GM13977 (cell line): ENCODE results near the gene FKBP2.

Experiments
- DNase-seq: peaks from one replicate; pipeline ENCODE4 v3.0.0; 2012; ENCODE audit warnings: low spot score
- in situ Hi-C: fragments of 300-500 bp; cut with MboI; formaldehyde crosslinking; loops from one replicate; pipeline ENCODE4 v1.12.0; 2022; ENCODE audit warnings: low sequenced_read_pairs, low pct_unique_long_range_greater_than_20kb, mixed read lengths, inconsistent platforms; ENCODE audit not compliant: unreplicated experiment
- TF ChIP-seq, protein P1 (sequence below): IDR thresholded peaks from 2 replicates; pipeline ENCODE4 v1.5.1; 2012; ENCODE audit warnings: mild to moderate bottlenecking, control low read depth; ENCODE audit not compliant: insufficient read depth; ENCODE audit errors: extremely low read depth, missing control alignments

The FKBP2 gene

DNA sequence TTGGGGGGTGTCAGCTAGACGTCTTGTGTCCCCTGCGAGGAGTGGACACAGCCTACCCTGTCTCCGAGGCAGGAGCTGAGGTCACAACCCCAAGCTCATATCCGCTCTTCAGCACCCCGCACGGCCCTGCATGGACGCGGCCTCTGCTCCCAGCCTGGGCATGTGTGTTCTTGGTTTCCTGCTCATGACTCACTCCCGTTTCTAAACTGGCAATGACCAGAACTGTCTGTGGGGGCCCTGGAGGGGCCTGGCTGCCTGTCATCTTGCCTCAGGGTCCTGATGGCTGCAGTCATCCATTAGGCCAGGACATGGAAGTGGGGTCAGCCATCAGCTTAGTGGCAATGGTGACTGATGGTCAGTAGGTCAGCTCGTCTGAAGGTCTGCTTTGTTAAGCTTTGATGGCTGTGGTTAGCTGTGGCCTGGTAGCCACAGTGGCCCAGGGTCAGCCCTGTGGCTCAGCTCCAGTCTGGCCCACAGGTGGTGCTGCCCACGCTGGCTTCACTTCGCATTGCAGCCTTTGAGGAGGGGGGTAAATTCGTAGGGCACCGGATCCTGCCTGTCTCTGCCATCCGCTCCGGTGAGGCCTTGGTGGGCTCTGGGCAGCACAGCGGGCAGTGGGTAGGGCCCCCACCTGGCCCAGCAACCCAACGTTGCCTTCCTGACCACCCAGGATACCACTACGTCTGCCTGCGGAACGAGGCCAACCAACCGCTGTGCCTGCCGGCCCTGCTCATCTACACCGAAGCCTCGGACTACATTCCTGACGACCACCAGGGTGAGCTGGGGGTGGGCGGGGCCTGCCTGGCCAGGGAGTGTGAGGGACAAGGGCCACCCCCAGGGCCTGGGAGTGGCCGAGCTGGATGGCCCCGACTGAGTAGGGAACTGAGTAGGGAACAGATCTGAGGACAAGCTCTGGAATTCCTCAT, 22.4 kb downstream of the FKBP2 start:
- in situ Hi-C loops, result no loop called here
- TF ChIP-seq, protein P1, sequence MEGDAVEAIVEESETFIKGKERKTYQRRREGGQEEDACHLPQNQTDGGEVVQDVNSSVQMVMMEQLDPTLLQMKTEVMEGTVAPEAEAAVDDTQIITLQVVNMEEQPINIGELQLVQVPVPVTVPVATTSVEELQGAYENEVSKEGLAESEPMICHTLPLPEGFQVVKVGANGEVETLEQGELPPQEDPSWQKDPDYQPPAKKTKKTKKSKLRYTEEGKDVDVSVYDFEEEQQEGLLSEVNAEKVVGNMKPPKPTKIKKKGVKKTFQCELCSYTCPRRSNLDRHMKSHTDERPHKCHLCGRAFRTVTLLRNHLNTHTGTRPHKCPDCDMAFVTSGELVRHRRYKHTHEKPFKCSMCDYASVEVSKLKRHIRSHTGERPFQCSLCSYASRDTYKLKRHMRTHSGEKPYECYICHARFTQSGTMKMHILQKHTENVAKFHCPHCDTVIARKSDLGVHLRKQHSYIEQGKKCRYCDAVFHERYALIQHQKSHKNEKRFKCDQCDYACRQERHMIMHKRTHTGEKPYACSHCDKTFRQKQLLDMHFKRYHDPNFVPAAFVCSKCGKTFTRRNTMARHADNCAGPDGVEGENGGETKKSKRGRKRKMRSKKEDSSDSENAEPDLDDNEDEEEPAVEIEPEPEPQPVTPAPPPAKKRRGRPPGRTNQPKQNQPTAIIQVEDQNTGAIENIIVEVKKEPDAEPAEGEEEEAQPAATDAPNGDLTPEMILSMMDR, result no peak
- DNase-seq, result no peak

DNA sequence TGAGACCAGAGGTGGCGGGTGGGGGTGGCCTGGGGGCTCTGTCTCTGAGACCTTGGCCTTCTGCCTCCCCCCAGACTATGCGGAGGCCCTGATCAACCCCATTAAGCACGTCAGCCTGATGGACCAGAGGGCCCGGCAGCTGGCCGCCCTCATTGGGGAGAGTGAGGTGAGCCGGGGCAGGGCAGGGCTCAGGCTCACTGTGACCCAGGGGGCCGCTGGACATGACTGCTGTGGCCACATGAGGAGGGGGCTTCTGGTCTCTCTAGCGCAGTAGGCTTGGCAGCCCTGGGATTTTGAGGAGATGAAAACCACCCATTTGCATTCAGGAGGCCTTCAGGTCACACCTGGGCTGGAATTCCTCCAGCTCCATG, 23.0 kb downstream of the FKBP2 start:
- TF ChIP-seq, protein P1, result no peak
- DNase-seq, result no peak
- in situ Hi-C loops, result no loop called here

DNA sequence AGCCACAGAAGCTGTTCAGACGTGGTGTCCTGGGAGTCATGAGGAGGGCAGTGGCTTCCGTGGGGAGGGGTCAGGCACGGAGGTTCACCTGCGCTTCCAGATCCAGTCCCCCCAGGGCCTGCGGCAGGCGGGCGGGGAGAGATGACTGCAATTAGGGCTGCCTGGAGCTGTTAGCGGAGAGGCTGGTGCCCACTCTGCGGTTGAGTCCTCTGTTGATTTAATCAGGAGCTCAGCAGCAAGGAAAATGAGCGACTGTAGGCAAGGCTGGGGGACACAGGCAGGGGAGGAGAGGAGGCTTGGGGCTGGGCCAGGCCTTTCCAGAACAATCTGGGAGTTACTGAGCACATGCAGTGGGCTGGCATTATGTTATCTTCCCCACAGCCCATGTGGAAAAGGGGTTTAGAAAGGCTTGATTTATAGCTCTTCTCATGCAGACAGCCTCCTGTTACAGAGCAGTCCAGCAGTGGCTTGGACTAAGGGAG, 23.5 kb downstream of the FKBP2 start:
- in situ Hi-C loops, result no loop called here
- no peak for DNase-seq
- TF ChIP-seq, protein P1, result no peak

DNA sequence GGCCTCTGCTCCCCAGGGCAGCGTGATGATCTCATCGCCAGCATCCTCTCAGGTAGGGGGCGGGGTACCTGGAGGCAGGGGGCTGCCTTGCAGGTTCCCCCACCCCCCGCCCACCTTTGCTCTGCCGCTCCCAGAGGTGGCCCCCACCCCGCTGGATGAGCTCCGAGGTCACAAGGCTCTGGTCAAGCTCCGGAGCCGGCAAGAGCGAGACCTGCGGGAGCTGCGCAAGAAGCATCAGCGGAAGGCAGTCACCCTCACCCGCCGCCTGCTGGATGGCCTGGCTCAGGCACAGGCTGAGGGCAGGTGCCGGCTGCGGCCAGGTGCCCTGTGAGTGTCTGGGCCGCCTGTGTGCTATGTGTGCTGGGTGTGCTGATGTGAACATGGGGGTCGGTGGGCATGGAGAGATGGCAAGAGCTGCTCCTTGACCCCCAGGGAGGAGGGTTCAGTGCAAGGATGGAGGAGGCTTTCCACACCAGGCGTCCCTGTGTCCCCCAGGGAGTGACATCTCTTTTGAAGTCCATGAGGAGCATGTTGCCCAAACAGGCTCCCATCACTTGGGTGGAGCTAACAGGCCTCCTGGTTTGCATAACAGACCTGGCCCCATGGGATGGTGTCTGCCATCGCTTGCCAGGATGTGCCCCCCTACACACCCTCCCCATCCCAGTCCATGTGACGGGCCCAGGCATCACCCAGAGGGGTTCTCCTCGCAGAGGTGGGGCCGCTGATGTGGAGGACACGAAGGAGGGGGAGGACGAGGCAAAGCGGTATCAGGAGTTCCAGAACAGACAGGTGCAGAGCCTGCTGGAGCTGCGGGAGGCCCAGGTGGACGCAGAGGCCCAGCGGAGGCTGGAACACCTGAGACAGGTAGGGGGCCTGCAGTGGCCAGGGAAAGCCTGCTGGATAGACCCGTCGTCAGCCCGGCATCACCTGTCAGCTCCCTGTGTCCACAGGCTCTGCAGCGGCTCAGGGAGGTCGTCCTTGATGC, 24.6 kb downstream of the FKBP2 start:
- TF ChIP-seq, protein P1, result no peak
- DNase-seq, result no peak

DNA sequence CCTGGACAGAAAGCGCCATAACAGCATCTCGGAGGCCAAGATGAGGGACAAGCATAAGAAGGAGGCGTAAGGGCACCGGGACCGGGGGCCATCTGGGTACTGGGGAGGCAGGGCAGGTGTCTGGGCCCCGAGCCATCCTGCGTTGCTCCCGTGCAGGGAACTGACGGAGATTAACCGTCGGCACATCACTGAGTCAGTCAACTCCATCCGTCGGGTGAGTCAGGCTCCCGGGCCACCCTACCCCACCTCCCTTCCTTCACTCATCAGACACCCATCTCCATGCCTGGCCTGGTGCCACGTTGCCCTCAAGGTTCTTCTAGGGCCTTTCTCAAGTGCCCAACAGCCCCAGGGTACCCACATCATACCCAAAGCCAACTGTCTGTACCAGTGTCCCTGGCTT, 25.4 kb downstream of the FKBP2 start:
- DNase-seq, result no peak
- in situ Hi-C loops, result no loop called here
- TF ChIP-seq, protein P1, result no peak

More for the DNA sequence above, 24.6 kb downstream of the FKBP2 start:
- in situ Hi-C loops, result no loop called here

DNA sequence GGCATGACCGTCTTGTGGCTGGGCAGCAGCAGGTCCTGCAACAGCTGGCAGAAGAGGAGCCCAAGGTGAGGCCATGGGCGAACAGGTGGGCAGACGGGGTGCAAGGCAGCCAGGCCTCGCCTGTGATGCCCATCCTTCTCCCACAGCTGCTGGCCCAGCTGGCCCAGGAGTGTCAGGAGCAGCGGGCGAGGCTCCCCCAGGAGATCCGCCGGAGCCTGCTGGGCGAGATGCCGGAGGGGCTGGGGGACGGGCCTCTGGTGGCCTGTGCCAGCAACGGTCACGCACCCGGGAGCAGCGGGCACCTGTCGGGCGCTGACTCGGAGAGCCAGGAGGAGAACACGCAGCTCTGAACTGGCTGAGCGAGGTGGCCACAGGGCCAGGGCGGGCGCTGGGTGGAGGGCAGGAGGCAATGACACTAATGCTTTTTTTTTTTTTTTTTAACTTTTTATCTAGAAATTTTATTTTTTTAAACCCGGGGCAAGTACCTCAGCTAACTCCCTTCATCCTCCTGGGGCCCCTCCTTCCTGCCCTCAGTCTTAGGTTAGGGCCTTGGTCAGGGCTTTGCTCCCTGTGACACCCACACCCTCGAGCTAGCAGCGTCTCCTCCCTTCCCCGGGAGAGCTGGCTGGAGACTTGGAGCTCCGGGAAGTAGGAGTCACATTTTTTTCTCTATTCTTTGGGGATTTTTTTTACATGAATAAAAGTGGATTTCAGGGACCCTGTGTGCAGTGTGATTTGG, 26.5 kb downstream of the FKBP2 start:
- DNase-seq, result no peak
- TF ChIP-seq, protein P1, result no peak
- in situ Hi-C loops, result no loop called here
